LNCAP (cell line): Measurements from ENCODE around the gene BRAT1.

Source experiments
- CTCF ChIP-seq: fragments of 450-650 bp; IDR thresholded peaks from 2 replicates; pipeline ENCODE4 v1.5.1; 2017; ENCODE audit warnings: mild to moderate bottlenecking

BRAT1 gene

DNA sequence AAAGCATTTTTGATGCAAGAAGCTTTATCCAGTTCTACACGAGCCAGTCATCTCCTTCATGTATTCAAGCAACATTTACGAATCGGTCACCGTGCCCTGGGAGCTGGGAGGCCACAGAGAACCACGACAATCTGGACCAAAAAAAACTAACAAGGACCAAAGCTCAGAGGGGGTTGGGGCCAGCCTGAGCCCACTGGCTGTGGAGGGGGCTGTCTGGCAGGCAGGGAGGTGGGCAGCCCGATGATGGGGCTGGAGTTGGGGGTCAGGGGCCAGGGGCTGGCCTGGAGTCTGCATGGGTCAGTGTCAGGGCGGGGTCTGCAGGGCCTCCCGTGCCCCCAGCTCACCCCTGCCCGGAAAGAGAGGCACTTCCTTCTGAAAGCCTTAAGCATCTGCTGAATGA is 66.6 kb downstream of the BRAT1 start:
- TF ChIP-seq CTCF, result no peak

DNA sequence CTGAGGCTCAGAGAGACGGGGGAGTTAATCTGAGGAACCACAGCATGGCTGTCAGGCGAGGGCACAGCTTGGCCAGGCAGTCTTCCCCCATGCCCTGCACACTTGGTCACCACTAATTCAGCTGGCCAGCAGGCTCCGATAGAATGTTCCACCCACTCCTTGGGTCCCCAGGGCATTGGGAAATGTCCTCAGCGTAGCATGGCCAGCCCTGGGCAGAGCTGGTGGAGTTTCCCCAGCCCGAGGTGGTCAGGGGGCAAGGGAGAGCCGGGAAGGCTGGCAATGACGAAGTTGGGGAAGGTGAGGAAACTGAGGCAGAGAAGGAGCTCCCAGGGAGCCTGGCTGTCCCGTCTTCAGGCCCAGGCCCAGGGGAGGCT is 67.1 kb downstream of the BRAT1 start:
- TF ChIP-seq CTCF, result no peak
